Gastrocnemius medialis (tissue), 4 donors: ENCODE results near the gene EAF1.

Source experiments
- POLR2A ChIP-seq, 2 donors: fragments of 450-650 bp; IDR thresholded peaks; one replicate each; pipeline ENCODE4 v1.6.1; 2017; ENCODE audit warnings: antibody characterized with exemption in 2 of 2, mild to moderate bottlenecking in 2 of 2, moderate library complexity in 2 of 2
- TF ChIP-seq, protein P1 (sequence below), 5 experiments: fragments of 450-650 bp in 3 of 5; fragments of 200-600 bp in 2 of 5; sonication (generic) in 2 of 5; IDR thresholded peaks in 4 of 5; conservative IDR thresholded peaks in 1 of 5; 1 replicate in 4 of 5; 2 replicates in 1 of 5; pipeline ENCODE4 v1.5.1; 2016 to 2019; ENCODE audit warnings: antibody characterized with exemption in 5 of 5, mild to moderate bottlenecking in 3 of 5, moderate library complexity in 3 of 5

DNA sequence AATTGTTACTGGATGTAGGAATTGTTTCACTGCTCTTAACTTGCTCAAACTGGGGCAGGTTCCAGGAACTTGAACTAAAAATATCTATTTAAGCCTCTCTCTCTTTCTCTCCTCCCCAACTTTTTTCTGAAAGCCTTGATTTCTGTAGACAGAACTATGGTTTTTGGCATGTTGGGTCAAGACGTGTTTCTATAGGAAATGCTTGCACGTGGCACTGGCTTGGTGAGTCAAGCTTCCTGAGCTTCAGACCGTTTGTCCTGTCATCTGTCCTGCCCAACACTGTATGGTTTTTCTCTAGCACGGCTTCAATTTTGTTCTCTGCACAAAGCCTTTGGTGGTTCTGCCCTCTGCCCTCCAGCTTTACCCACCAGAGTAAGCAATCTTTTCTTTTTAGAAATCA lies 13.5 kb downstream of the EAF1 start:
- TF ChIP-seq, protein P1, sequence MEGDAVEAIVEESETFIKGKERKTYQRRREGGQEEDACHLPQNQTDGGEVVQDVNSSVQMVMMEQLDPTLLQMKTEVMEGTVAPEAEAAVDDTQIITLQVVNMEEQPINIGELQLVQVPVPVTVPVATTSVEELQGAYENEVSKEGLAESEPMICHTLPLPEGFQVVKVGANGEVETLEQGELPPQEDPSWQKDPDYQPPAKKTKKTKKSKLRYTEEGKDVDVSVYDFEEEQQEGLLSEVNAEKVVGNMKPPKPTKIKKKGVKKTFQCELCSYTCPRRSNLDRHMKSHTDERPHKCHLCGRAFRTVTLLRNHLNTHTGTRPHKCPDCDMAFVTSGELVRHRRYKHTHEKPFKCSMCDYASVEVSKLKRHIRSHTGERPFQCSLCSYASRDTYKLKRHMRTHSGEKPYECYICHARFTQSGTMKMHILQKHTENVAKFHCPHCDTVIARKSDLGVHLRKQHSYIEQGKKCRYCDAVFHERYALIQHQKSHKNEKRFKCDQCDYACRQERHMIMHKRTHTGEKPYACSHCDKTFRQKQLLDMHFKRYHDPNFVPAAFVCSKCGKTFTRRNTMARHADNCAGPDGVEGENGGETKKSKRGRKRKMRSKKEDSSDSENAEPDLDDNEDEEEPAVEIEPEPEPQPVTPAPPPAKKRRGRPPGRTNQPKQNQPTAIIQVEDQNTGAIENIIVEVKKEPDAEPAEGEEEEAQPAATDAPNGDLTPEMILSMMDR (IDR thresholded peaks at IDR 0.05 in 4 of 5, conservative IDR thresholded peaks at IDR 0.05 in 1 of 5): no peak
- TF ChIP-seq POLR2A (IDR thresholded peaks at IDR 0.05): no peak
